Type B pancreatic cell (in vitro differentiated cells): Measurements from ENCODE around the gene RITA1. TPM values are rescaled to one million over a fixed set of nuclear protein-coding genes. Genes with fewer than 3 reads are reported as not detected.

Source experiments
- DNase-seq: peaks from one replicate; pipeline ENCODE4 v3.0.0; 2021; ENCODE audit warnings: mixed read lengths; ENCODE audit not compliant: unreplicated experiment; ENCODE audit errors: extremely low spot score
- H3K27ac Mint-ChIP-seq: 2 replicates; pipeline ENCODE4 v1.8.0; 2021; ENCODE audit warnings: mild to moderate bottlenecking, mixed read lengths
- H3K27me3 Mint-ChIP-seq: 2 replicates; pipeline ENCODE4 v1.8.0; 2021; ENCODE audit warnings: mixed read lengths
- H3K36me3 Mint-ChIP-seq: 2 replicates; pipeline ENCODE4 v1.8.0; 2021; ENCODE audit warnings: mixed read lengths
- H3K4me1 Mint-ChIP-seq: one replicate; pipeline ENCODE4 v1.8.0; 2021; ENCODE audit warnings: mixed read lengths; ENCODE audit not compliant: unreplicated experiment
- H3K4me3 Mint-ChIP-seq: 2 replicates; pipeline ENCODE4 v1.8.0; 2021; ENCODE audit warnings: mild to moderate bottlenecking, mixed read lengths
- H3K9me3 Mint-ChIP-seq: 2 replicates; pipeline ENCODE4 v1.8.0; 2021; ENCODE audit warnings: mixed read lengths
- CTCF ChIP-seq: fragments of 200-600 bp; sonication (generic); conservative IDR thresholded peaks from 2 replicates; pipeline ENCODE4 v1.5.0; 2021; ENCODE audit warnings: antibody characterized with exemption, mild to moderate bottlenecking
- total RNA-seq: library from RNA; stranded (reverse); gene quantifications from 2 replicates; pipeline ENCODE4 v1.2.1, GENCODE V29; 2021; ENCODE audit warnings: low replicate concordance

Gene RITA1
- total RNA-seq, 1 donor from 2014 or later = 19.0 TPM

- no peak for TF ChIP-seq CTCF
These were observed 36.6 kb downstream of the RITA1 start for GRCh38 chr12:113221997-113222729.

GRCh38 chr12:113222730-113223531 is 37.4 kb downstream of the RITA1 start:
- Mint-ChIP-seq H3K27me3 (no peaks in the 10 kb centered on the region), H3K36me3 (no peaks in the 10 kb centered on the region), H3K9me3 (no peaks in the 10 kb centered on the region), H3K27ac (peak overlapping the region; percentile 96), H3K4me3 (peak overlapping the region; percentile 94), H3K4me1 (peaks cover 27% of the 10 kb centered on the region)
- no peak for DNase-seq
- TF ChIP-seq CTCF = no peak

More at GRCh38 chr12:113221997-113222729, 36.6 kb downstream of the RITA1 start:
- H3K4me1 Mint-ChIP-seq = peaks cover 27% of the 10 kb centered on the region
- peak overlapping the region; percentile 94 for H3K4me3 Mint-ChIP-seq
- no peaks in the 10 kb centered on the region for H3K27me3 Mint-ChIP-seq
- H3K9me3 Mint-ChIP-seq = no peaks in the 10 kb centered on the region
- DNase-seq = no peak
- H3K27ac Mint-ChIP-seq = peak overlapping the region; percentile 96
- no peaks in the 10 kb centered on the region for H3K36me3 Mint-ChIP-seq

- no peak for TF ChIP-seq CTCF
- peaks cover 30% of the 10 kb centered on the region for H3K4me1 Mint-ChIP-seq
- no peak for DNase-seq
- no peaks in the 10 kb centered on the region for H3K9me3 Mint-ChIP-seq
- no peak overlapping the region for H3K4me3 Mint-ChIP-seq
- H3K27ac Mint-ChIP-seq = no peak overlapping the region
- H3K36me3 Mint-ChIP-seq = peaks cover 11% of the 10 kb centered on the region
- H3K27me3 Mint-ChIP-seq = no peaks in the 10 kb centered on the region
These were observed 39.4 kb downstream of the RITA1 start for GRCh38 chr12:113224955-113225354.

GRCh38 chr12:113226696-113227568 is 41.4 kb downstream of the RITA1 start:
- Mint-ChIP-seq H3K27ac (peak overlapping the region; percentile 77), H3K27me3 (no peaks in the 10 kb centered on the region), H3K36me3 (peaks cover 23% of the 10 kb centered on the region), H3K9me3 (no peaks in the 10 kb centered on the region), H3K4me3 (no peak overlapping the region), H3K4me1 (peaks cover 29% of the 10 kb centered on the region)
- DNase-seq = no peak
- no peak for TF ChIP-seq CTCF

- no peak overlapping the region for H3K4me3 Mint-ChIP-seq
- DNase-seq = no peak
- no peak for TF ChIP-seq CTCF
- no peaks in the 10 kb centered on the region for H3K27me3 Mint-ChIP-seq
- H3K9me3 Mint-ChIP-seq = no peaks in the 10 kb centered on the region
- peaks cover 23% of the 10 kb centered on the region for H3K36me3 Mint-ChIP-seq
- H3K4me1 Mint-ChIP-seq = peaks cover 20% of the 10 kb centered on the region
- H3K27ac Mint-ChIP-seq = peak overlapping the region; percentile 99
These were observed 42.3 kb downstream of the RITA1 start for GRCh38 chr12:113227686-113228391.
